Mucosa of descending colon (tissue), 3 donors: ENCODE results near the gene LIMS2. TPM values are rescaled to one million over a fixed set of nuclear protein-coding genes. Genes with fewer than 3 reads are reported as not detected.

Experiments
- ATAC-seq: fragments of 200-7000 bp; cut with Tn5 transposase; one replicate; pipeline ENCODE4 v1.9.1; 2020; ENCODE audit warnings: mild to moderate bottlenecking, moderate library complexity
- DNase-seq, 3 donors: peaks; one replicate each; pipeline ENCODE4 v3.0.0-alpha.2; 2020
- H3K36me3 ChIP-seq: fragments of 200-600 bp; one replicate; pipeline ENCODE4 v1.8.0; 2021; ENCODE audit warnings: low read depth, mild to moderate bottlenecking
- H3K4me1 ChIP-seq: fragments of 200-600 bp; one replicate; pipeline ENCODE4 v1.8.0; 2021; ENCODE audit warnings: low read depth, mild to moderate bottlenecking
- H3K4me3 ChIP-seq: fragments of 200-600 bp; one replicate; pipeline ENCODE4 v1.8.0; 2021; ENCODE audit warnings: mild to moderate bottlenecking
- H3K9me3 ChIP-seq: fragments of 200-600 bp; one replicate; pipeline ENCODE4 v1.8.0; 2021; ENCODE audit warnings: mild to moderate bottlenecking
- intact Hi-C, 2 donors: fragments of 100-400 bp; cut with DNase I in 1 of 2; cut with micrococcal nuclease in 1 of 2; formaldehyde crosslinking; loops; one replicate each; pipeline versions ENCODE4 v1.11.0 to v1.11.1; 2022; cut with DNase I, micrococcal nuclease
- total RNA-seq, 3 donors: library from RNA; stranded (reverse); fragmentation: NEBNext Ultra II Directional in 2 of 3; extraction: Animal tissue kit (Norgen Biotek cat#: 25700) in 2 of 3; gene quantifications; one replicate each; pipeline versions ENCODE4 v1.2.1 to v1.2.4, GENCODE V29; 2021 to 2023
- TF ChIP-seq, protein P1 (sequence below): fragments of 200-600 bp; IDR thresholded peaks from one replicate; pipeline ENCODE4 v1.8.0; 2022; ENCODE audit warnings: antibody characterized with exemption, mild to moderate bottlenecking
- donor health status: DM: no; HTN: no; CAD: no; lungs with moderate emphysema.
- donor health status: DM: no; HTN: no; CAD: no.
- donor health status: DM: no; HTN: yes; CAD: no.

The LIMS2 gene
- total RNA-seq, 3 donors from 2014 or later: 12.5 to 478 (median 29.9) TPM

- H3K36me3 ChIP-seq: no peaks in the 10 kb centered on the region
- intact Hi-C loops: no loop called here
- H3K4me3 ChIP-seq: no peak overlapping the region
- no peaks in the 10 kb centered on the region for H3K9me3 ChIP-seq
- DNase-seq (peak in 1 of 3 donors; percentile 38), ATAC-seq (no peak)
- TF ChIP-seq, protein P1, sequence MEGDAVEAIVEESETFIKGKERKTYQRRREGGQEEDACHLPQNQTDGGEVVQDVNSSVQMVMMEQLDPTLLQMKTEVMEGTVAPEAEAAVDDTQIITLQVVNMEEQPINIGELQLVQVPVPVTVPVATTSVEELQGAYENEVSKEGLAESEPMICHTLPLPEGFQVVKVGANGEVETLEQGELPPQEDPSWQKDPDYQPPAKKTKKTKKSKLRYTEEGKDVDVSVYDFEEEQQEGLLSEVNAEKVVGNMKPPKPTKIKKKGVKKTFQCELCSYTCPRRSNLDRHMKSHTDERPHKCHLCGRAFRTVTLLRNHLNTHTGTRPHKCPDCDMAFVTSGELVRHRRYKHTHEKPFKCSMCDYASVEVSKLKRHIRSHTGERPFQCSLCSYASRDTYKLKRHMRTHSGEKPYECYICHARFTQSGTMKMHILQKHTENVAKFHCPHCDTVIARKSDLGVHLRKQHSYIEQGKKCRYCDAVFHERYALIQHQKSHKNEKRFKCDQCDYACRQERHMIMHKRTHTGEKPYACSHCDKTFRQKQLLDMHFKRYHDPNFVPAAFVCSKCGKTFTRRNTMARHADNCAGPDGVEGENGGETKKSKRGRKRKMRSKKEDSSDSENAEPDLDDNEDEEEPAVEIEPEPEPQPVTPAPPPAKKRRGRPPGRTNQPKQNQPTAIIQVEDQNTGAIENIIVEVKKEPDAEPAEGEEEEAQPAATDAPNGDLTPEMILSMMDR: no peak
- H3K4me1 ChIP-seq: no peaks in the 10 kb centered on the region
Measured at GRCh38 chr2:127657232-127657595, 18.1 kb downstream of the LIMS2 start.

GRCh38 chr2:127656569-127657231 lies 18.6 kb downstream of the LIMS2 start:
- intact Hi-C loops: no loop called here
- TF ChIP-seq, protein P1: no peak
- DNase-seq (no peak), ATAC-seq (no peak)
- H3K36me3 ChIP-seq: no peaks in the 10 kb centered on the region
- no peaks in the 10 kb centered on the region for H3K4me1 ChIP-seq
- H3K4me3 ChIP-seq: no peak overlapping the region
- H3K9me3 ChIP-seq: no peaks in the 10 kb centered on the region

GRCh38 chr2:127655209-127656073 lies 19.9 kb downstream of the LIMS2 start:
- Histone ChIP-seq H3K4me3 (no peak overlapping the region), H3K36me3 (no peaks in the 10 kb centered on the region), H3K9me3 (no peaks in the 10 kb centered on the region), H3K4me1 (no peaks in the 10 kb centered on the region)
- ATAC-seq (no peak), DNase-seq (peak in 1 of 3 donors; percentile 33)
- intact Hi-C loops: no loop called here
- TF ChIP-seq, protein P1: no peak

- intact Hi-C loops: no loop called here
- H3K4me1 ChIP-seq: no peaks in the 10 kb centered on the region
Measured at GRCh38 chr2:127654838-127655175, 20.5 kb downstream of the LIMS2 start.

GRCh38 chr2:127654084-127654837 lies 21.1 kb downstream of the LIMS2 start:
- H3K4me1 ChIP-seq: peaks cover 4% of the 10 kb centered on the region
- no peaks in the 10 kb centered on the region for H3K9me3 ChIP-seq
- no peaks in the 10 kb centered on the region for H3K36me3 ChIP-seq
- no peak for ATAC-seq
- intact Hi-C loops: no loop called here
- peak in 1 of 3 donors; percentile 39 for DNase-seq
- TF ChIP-seq, protein P1: no peak
- no peak overlapping the region for H3K4me3 ChIP-seq

More at GRCh38 chr2:127654838-127655175, 20.5 kb downstream of the LIMS2 start:
- TF ChIP-seq, protein P1: no peak
- ATAC-seq: no peak
- no peaks in the 10 kb centered on the region for H3K36me3 ChIP-seq
- DNase-seq: no peak
- H3K9me3 ChIP-seq: no peaks in the 10 kb centered on the region
- H3K4me3 ChIP-seq: no peak overlapping the region
